GM21717 (cell line): ENCODE results near the gene ADCY2.

Source experiments
- ATAC-seq: cut with Tn5 transposase; IDR thresholded peaks from one replicate; pipeline ENCODE4 v1.9.1; 2021; ENCODE audit warnings: mild to moderate bottlenecking, moderate library complexity; ENCODE audit not compliant: unreplicated experiment

ADCY2 gene

GRCh38 chr5:7495131-7495517 lies 99.2 kb downstream of the ADCY2 start:
- no peak for ATAC-seq

GRCh38 chr5:7500256-7500655 lies 104.3 kb downstream of the ADCY2 start:
- ATAC-seq = no peak

- no peak for ATAC-seq
These were observed 105.1 kb downstream of the ADCY2 start for GRCh38 chr5:7501061-7501460.

GRCh38 chr5:7503564-7503963 lies 107.6 kb downstream of the ADCY2 start:
- no peak for ATAC-seq

- no peak for ATAC-seq
These were observed 119.5 kb downstream of the ADCY2 start for GRCh38 chr5:7515284-7515914.

GRCh38 chr5:7516253-7516652 lies 120.3 kb downstream of the ADCY2 start:
- no peak for ATAC-seq

- ATAC-seq = no peak
These were observed 121.1 kb downstream of the ADCY2 start for GRCh38 chr5:7517006-7517405.

- no peak for ATAC-seq
These were observed 123.1 kb downstream of the ADCY2 start for GRCh38 chr5:7518947-7519560.

GRCh38 chr5:7519564-7519963 lies 123.6 kb downstream of the ADCY2 start:
- ATAC-seq = no peak

GRCh38 chr5:7529880-7530279 lies 133.9 kb downstream of the ADCY2 start:
- ATAC-seq = no peak

GRCh38 chr5:7533941-7534340 lies 138.0 kb downstream of the ADCY2 start:
- no peak for ATAC-seq

GRCh38 chr5:7534505-7534904 lies 138.6 kb downstream of the ADCY2 start:
- no peak for ATAC-seq

GRCh38 chr5:7537573-7537972 lies 141.6 kb downstream of the ADCY2 start:
- ATAC-seq = no peak

- no peak for ATAC-seq
These were observed 143.6 kb downstream of the ADCY2 start for GRCh38 chr5:7539571-7539970.

- ATAC-seq = no peak
These were observed 145.0 kb downstream of the ADCY2 start for GRCh38 chr5:7540736-7541485.

- no peak for ATAC-seq
These were observed 146.0 kb downstream of the ADCY2 start for GRCh38 chr5:7541898-7542297.

- ATAC-seq = no peak
These were observed 150.6 kb downstream of the ADCY2 start for GRCh38 chr5:7546555-7546954.

GRCh38 chr5:7548596-7548995 lies 152.7 kb downstream of the ADCY2 start:
- ATAC-seq = no peak

- ATAC-seq = no peak
These were observed 169.6 kb downstream of the ADCY2 start for GRCh38 chr5:7565559-7565958.

- no peak for ATAC-seq
These were observed 180.2 kb downstream of the ADCY2 start for GRCh38 chr5:7576023-7576715.

GRCh38 chr5:7577381-7577780 lies 181.4 kb downstream of the ADCY2 start:
- no peak for ATAC-seq

GRCh38 chr5:7578071-7578470 lies 182.1 kb downstream of the ADCY2 start:
- no peak for ATAC-seq
